Measurements from ENCODE around the gene RIPOR3.
"Not testable (repeated sequence)": the region's sequence is repeated elsewhere in the genome, so short reads cannot be mapped to it uniquely, and the experiment has no call there.

GRCh38 chr20:50676377-50676731, 15.0 kb downstream of the RIPOR3 start:
- TF ChIP-seq CTCF (IDR thresholded peaks at IDR 0.05); POLR2A (IDR thresholded peaks at IDR 0.05; ENCODE audit: low read depth): not testable (repeated sequence)
